Measurements from ENCODE around the gene DAPK1.

GRCh38 chr9:87734106-87734505 lies 236.4 kb downstream of the DAPK1 start:
- TF ChIP-seq POLR2A (IDR thresholded peaks at IDR 0.05) = no peak
- TF ChIP-seq CTCF (IDR thresholded peaks at IDR 0.05) = no peak
